GM21529 (cell line): ENCODE data around the gene TCFL5.

Experiments used
- ATAC-seq: cut with Tn5 transposase; IDR thresholded peaks from one replicate; pipeline ENCODE4 v1.9.1; 2021; ENCODE audit not compliant: unreplicated experiment

Gene TCFL5

GRCh38 chr20:62801284-62802010 is 60.2 kb downstream of the TCFL5 start:
- no peak for ATAC-seq

- no peak for ATAC-seq
Measured at GRCh38 chr20:62800314-62801259, 61.0 kb downstream of the TCFL5 start.

GRCh38 chr20:62799873-62800272 is 61.7 kb downstream of the TCFL5 start:
- ATAC-seq: no peak

GRCh38 chr20:62799459-62799858 is 62.2 kb downstream of the TCFL5 start:
- ATAC-seq: no peak

- ATAC-seq: no peak
Measured at GRCh38 chr20:62799036-62799435, 62.6 kb downstream of the TCFL5 start.

GRCh38 chr20:62797671-62798532 is 63.7 kb downstream of the TCFL5 start:
- no peak for ATAC-seq

GRCh38 chr20:62796699-62797491 is 64.7 kb downstream of the TCFL5 start:
- ATAC-seq: no peak

GRCh38 chr20:62795023-62795761 is 66.4 kb downstream of the TCFL5 start:
- no peak for ATAC-seq

GRCh38 chr20:62794007-62794724 is 67.5 kb downstream of the TCFL5 start:
- peak; percentile 66 for ATAC-seq

- no peak for ATAC-seq
Measured at GRCh38 chr20:62793757-62794006, 67.9 kb downstream of the TCFL5 start.

GRCh38 chr20:62792940-62793756 is 68.5 kb downstream of the TCFL5 start:
- no peak for ATAC-seq

GRCh38 chr20:62792182-62792939 is 69.3 kb downstream of the TCFL5 start:
- no peak for ATAC-seq

- no peak for ATAC-seq
Measured at GRCh38 chr20:62791301-62792181, 70.1 kb downstream of the TCFL5 start.
